GM18505 (cell line): Measurements from ENCODE around the gene NANOS3.

Source experiments
- ATAC-seq: cut with Tn5 transposase; IDR thresholded peaks from one replicate; pipeline ENCODE4 v1.9.1; 2021; ENCODE audit not compliant: unreplicated experiment
- POLR2A ChIP-seq: IDR thresholded peaks from 4 replicates; pipeline ENCODE4 v1.6.1; 2011; ENCODE audit warnings: borderline replicate concordance; ENCODE audit not compliant: insufficient read depth, insufficient read length; ENCODE audit errors: extremely low read depth

Gene NANOS3

DNA sequence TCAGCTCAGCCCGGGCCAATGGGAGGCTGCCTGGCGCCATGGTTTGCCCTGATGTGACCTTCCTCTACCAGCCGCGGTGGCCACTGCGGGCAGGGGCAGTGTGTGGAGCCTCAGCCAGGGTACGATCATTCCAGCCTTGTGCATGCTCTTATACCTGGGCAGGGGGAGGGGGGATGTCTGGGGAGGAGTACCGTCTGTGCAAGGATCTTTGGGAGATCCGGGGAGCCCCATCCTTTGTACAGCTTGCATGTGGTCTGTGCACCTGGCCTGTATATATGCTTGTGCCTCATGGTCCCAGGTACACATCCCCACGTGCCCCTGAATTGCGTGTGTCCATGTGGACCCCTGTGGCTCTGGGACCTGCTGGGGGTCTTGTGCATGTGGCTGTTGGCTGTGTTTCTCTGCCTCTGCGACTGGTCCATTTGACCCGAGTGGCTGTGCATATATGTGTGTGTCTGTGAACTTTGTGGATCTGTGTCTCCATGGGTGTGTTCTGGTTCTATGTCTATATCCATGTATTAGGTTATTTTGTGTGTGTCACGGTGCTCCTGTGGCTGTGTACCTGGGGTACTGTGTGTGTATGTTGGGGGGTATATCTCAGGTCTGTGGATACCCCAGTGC, 12.8 kb upstream of the NANOS3 start:
- ATAC-seq = no peak

DNA sequence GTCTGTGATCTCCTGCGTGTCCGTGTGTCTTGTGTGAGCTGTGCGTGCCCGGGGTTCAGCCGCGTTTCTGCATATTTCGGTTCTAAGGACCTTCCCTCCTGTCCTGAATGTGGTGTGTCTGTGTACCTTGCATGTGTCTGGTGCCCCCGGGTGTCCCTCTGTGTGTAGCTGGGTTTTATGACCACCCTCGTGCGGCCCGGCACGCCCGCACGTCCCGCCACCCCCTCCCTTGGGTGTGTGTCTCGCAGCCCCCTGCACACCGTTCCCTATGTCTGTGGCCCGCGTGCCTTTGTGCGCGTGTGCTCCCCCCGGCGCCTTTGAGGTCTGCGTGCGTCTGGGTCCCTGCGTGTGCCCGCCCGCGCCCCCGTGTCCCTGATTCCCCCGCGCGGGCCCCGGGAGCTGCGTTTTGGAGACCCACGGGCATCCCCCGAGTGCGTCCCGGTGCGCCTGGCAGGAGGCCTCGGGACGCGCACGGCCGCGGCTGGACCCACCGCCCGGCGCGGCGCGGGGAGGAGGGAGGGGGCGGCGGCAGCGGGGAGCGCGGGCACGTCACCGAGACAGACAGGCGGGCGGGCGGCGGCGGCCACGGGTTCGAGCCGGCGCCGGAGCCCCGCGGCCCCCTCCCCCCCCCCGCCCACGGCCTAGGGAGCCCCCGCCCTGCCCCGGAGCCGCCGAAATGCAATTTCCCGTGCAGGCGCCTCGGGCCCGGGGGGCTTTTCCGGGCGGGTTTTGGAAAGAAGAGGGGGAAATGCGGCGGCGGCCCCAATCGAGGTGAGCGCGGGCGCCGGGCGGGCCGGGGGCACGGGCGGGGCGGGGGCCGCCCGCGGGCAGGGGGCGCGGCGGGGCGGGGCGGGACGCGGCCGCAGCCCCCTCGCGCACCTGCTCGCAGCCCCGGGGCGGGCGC, 12.0 kb upstream of the NANOS3 start:
- no peak for ATAC-seq
- no peak for TF ChIP-seq POLR2A

More for the DNA sequence above, 12.8 kb upstream of the NANOS3 start:
- TF ChIP-seq POLR2A = no peak

DNA sequence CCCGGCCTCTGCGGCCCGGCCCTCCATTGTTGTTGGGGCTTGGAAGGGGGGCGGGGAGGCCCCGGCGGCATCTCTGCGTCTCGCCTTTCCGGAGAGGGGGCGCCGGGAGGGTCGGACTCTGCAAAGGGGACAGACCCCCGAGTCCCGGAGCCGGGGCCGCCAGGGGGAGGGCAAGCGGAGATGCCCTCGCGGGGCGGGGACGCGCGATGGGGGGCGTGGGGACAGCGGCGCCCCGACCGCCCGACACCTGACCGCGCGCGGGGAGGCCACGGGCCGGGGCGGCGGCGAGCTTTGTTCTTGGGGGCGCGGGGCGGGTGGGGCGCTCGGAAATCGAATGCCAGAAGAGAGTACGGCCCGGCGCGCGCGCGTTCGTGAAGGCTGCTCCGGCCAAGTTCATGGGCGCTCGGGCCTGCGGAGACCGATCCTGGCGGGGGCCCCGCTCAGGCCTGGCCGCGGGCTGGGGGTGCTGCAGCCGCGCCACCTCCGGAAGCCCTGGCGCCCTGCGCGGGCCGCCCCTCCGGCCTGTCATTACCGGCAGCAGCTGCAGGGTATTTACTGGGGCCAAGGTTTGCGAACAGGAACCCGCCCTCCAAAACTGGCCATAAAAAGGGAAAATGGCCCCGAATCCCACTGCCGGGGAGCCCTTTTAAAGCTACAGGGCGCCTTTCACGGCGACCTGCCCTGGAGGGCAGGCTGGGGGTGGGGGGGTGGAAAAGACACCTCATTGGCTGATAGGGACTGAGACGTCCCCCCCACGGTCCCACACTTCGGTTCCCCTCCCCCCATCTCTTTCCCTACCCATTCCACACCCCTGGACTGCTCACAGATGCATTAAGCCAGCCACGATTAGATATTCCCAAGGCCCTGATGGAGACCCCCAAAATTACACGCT, 11.1 kb upstream of the NANOS3 start:
- no peak for TF ChIP-seq POLR2A
- no peak for ATAC-seq

DNA sequence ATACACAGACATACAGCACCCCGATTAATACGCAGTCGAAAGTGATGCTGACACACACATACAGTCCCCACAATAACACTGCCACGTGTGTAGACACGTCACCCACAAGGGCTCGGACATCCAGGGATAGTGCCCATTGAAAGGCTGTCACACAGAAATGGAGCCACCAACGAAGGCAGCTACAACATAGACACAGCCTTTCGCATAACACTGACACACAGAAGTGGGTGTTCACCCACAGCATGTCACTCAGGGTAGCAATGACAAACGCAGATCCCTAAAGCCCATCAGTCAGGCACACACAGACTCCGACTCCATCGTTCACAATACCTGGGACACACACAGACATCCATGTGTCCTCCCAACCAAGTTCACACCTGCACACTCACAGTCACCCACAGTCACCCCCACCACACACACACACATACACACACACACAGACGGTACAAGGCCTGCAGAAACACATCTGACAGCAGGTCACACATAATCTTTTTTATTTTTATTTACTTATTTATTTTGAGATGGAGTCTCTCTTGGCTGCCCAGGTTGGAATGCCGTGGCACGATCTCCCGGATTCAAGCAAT, 10.4 kb upstream of the NANOS3 start:
- ATAC-seq = no peak
- TF ChIP-seq POLR2A = no peak

DNA sequence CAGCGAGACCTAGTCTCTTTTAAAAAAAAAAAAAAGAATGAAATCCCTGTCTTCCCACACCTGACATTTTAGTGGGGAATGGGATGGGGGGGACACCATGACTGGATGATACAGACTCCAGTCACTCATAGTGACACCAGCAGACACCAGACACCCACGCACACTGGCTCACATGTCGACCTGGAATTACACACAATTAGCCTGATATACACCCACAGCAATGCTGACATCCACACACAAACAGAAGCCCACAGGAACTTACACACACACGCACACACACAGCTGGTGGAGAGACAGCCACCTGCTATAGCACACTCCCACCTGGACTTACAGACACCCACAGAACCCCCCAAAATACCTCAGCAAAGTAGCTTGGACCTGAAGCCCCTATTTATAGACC, 8.3 kb upstream of the NANOS3 start:
- no peak for TF ChIP-seq POLR2A
- no peak for ATAC-seq

DNA sequence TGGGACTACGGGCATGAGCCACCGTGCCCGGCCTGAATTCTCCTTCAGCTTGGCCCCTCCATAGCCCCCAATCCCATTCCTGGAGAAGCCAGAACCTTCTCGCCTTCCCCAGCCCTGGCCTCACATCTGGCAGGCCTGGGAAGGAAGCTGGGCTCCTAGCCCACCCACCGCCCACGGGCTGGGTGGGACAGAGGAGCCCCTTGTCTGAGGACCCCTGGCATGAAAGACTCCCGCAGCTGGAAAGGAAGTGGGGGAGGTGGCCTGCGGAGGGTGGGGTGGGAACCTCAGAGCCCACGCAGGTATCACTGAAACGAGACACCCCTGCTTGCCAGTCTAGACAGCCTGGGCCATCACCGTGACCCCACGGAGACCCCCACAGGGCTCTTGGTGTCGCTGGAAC, 7.7 kb upstream of the NANOS3 start:
- TF ChIP-seq POLR2A = no peak
- ATAC-seq = no peak

DNA sequence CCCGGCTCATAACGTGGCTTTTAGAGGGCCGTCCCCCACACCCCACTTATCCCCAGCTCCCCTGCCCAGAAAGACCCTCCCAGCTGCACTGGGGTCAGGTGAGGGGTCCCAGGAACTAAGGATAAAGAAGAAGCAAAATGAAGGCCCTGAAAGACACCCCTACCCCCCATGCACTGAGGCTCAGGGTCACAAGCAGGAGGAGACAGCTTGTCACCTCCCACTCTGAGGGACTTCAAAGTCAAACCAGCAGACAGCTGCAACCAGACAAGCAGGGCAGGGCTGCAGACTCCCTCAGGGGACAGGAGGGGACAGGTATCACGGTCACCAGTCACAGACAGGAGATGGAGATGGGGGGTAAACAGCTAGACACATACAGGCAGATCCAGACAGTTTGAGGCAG, 6.1 kb upstream of the NANOS3 start:
- ATAC-seq = no peak
- TF ChIP-seq POLR2A = no peak

DNA sequence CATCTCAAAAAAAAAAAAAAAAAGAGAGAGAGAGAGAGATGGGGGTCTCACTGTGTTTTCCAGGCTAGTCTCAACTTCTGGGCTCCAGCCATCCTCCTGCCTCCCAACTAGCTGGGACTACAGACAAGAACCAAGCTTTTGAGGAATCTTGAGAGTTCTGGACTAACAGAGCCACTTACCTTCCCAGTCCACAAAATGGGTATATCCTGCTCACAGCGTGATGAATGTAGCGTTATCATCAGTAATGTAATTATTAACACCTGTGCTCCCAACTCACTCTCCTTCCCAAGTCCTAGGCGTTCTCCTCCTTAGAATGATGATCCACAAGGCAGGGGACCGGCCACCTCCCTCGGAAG, 4.6 kb upstream of the NANOS3 start:
- no peak for ATAC-seq
- TF ChIP-seq POLR2A = no peak

DNA sequence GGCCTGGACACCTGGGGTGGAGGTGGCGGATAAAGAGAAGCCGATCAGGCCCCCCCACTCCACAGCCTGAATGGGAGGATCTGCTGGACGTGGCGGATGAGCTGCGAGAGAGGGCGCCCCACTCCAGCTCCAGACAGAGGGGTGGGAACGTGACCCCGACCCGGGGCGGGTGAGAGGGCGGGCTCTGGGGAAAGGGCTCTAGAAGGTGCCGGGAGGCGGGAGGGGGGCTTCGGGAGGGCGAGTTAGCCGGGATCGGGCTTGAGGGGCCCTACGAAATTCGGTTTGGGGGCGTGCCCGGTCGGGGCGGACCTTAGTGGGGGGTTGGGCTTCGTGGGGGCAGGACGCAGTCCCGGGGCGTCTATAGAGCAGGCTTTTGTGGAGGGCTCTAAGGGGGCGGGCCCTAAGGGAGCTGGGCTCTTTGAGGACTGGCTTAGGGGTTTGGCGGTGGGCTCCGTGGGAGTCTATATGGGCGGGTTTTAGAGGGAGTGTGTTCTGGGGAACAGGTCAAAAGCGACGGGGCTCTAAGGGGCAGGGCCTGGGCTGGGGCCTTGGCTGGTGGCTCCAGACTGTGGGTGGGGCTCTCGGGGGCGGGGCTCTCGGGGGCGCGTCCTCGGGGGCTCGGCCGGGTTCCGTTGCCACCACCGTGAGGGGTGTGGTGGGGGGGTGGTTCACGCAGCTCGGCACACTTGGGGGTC, 4.1 kb upstream of the NANOS3 start:
- no peak for ATAC-seq
- no peak for TF ChIP-seq POLR2A

DNA sequence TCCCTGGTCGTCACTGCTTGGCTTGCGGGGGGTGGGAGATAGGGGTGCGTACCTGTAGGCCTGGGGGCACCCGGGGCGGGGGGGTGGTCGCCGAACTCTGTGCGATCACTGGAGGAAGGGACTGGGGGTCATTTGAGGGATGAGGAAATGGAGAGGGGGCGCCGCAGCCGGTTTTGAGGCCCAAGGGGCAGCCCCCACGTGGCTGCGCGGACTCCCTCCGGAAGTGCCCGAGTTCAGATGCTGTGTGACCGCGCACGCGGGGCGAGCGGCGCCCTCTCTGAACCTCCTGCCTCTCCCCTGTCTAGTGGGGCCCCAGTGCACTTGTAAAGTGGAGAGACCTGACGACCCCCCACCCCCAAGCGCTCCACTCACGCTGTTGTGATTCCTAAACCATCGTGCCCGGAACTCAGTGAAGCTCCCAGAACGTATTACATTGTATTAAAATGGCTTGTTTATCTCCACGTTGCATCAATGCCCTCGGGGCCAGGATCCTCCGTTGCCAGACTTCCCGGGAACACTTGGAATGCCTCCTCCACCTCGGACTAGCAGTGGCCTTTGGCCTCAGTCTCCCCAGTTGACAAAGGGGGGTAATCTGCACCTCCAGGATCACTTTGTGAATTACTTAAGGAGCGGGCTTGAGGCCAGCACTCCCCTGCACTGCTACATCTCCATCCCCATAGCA, 3.0 kb upstream of the NANOS3 start:
- TF ChIP-seq POLR2A = no peak
- no peak for ATAC-seq

DNA sequence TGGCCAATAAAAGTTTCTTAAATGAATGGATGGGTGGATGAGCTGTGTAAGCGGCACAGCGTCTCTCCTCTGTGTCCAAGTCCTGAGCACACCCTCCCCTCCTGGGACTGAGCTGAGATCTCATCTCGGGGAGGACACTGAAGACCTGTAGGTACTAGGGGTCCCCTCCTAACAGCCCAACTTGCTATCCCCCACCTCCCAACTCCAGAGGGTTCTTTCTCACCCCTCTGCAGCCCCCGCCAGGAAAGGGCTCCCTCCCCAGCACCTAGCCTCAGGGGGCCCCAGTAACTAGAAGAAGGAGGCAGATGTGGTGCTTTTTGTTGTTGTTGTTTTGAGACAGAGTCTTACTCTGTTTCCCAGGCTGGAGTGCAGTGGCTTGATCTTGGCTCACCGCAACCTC, 1.1 kb upstream of the NANOS3 start:
- no peak for TF ChIP-seq POLR2A
- no peak for ATAC-seq

DNA sequence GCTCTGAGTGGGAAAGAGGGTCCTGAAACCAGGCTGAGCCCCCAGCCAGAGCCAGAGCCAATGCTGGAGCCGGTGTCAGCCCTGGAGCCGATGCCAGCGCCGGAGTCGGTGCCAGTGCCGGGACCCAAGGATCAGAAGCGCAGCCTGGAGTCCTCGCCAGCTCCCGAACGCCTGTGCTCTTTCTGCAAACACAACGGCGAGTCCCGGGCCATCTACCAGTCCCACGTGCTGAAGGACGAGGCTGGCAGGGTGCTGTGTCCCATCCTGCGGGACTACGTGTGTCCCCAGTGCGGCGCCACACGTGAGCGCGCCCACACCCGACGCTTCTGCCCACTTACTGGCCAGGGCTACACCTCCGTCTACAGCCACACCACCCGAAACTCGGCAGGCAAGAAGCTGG, 369 bp downstream of the NANOS3 start:
- no peak for ATAC-seq

More for the DNA sequence above, 369 bp downstream of the NANOS3 start:
- TF ChIP-seq POLR2A = no peak
